Measurements from ENCODE around the gene CLIP2.

CLIP2 gene

DNA sequence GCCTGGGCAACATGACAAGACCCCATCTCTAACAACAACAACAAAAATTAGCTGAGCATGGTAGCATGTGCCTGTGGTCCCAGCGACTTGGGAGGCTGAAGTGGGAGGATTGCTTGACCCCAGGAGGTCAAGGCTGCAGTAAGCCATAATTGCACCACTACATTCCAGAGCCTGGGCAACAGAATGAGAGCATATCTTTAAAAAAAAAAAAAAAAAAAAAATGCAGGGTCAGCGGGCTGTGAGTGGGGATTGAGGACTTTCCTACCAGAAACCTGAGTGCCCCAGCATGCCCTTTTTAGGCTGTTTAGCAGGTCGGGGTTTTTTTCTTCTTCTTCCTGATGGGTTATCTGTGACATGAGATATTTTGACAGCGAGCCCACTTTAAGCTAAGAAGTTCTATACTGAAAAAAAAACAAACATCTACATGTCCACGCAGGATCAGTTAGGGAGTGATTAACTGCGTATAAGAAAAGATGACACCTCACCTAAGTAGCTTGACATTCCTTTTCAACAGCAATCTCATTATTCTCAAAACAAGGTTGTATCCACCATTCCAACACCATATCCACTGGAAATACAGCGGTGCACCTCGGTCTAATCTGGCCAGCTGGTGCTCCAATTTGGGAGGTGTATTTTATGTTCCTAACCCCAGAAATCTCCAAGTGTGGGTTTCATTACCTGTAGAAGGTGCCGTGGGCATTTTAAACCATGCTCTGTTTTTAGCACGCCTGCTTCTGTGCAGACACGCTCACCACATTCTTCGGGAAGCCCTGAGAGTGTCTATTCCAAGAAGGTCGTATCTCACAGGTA, 21.2 kb upstream of the CLIP2 start:
- DNase-seq, result no peak

DNA sequence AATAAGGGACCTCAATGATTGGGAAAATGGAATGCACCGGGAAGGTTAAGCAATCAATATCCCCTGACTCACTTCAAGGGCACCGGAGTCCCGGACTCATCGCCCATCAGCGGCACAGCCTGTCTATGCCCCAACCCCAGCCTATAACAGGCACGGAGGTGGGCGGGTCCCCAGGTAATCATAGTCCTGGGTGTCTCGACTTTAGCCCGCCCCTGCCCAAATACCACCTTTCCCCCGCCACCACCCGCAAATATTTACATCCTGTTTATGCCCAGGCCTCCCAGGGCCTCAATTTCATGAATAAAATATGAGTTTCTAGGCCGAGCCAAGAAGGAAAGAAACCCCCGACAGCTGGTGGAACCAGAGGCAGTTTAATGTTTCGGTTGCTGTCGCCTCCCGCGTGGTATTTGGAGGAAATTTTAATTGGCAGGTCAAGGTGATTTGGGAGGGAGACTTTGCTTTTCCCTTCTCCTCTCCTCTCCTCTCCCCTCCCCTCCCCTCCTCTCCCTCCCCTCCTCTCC, 19.4 kb upstream of the CLIP2 start:
- H3K4me3 ChIP-seq (ENCODE audit: low read depth, low read length), result peak overlapping the region; percentile 77
- DNase-seq, result peak; percentile 65
- TF ChIP-seq, protein P1, sequence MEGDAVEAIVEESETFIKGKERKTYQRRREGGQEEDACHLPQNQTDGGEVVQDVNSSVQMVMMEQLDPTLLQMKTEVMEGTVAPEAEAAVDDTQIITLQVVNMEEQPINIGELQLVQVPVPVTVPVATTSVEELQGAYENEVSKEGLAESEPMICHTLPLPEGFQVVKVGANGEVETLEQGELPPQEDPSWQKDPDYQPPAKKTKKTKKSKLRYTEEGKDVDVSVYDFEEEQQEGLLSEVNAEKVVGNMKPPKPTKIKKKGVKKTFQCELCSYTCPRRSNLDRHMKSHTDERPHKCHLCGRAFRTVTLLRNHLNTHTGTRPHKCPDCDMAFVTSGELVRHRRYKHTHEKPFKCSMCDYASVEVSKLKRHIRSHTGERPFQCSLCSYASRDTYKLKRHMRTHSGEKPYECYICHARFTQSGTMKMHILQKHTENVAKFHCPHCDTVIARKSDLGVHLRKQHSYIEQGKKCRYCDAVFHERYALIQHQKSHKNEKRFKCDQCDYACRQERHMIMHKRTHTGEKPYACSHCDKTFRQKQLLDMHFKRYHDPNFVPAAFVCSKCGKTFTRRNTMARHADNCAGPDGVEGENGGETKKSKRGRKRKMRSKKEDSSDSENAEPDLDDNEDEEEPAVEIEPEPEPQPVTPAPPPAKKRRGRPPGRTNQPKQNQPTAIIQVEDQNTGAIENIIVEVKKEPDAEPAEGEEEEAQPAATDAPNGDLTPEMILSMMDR (IDR thresholded peaks at IDR 0.05; ENCODE audit: low read depth, low read length), result no peak
- no peaks in the 10 kb centered on the region for H3K36me3 ChIP-seq
- no peaks in the 10 kb centered on the region; the same call in 1 of the 2 replicates for H3K9me3 ChIP-seq
- H3K27me3 ChIP-seq, result no peaks in the 10 kb centered on the region
- peaks cover 4% of the 10 kb centered on the region; the same call in 1 of the 2 replicates for H3K4me1 ChIP-seq

More for the DNA sequence above, 21.2 kb upstream of the CLIP2 start:
- Histone ChIP-seq H3K4me1 (peaks cover 4% of the 10 kb centered on the region; the same call in 1 of the 2 replicates), H3K9me3 (no peaks in the 10 kb centered on the region; the same call in 1 of the 2 replicates), H3K4me3 (ENCODE audit: low read depth, low read length) (no peak overlapping the region), H3K27me3 (no peaks in the 10 kb centered on the region), H3K36me3 (no peaks in the 10 kb centered on the region)
- TF ChIP-seq, protein P1 (IDR thresholded peaks at IDR 0.05; ENCODE audit: low read depth, low read length), result no peak

DNA sequence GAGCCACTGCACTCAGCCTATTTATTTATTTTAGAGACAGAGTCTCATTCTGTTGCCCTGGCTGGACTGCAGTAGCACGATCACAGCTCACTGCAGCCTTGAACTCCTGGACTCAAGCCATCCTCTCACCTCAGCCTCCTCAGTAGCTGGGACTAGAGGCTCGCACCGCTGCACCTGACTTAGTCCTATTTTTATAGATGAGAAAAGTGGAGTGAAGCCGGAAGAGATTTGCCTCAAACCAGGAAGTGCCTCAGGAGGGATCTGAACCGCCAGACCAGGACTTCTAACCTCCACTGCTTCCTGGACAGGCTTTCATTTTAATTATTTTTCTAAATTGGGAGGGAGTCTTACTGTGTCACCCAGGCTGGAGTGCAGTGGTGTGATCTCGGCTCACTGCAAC, 17.5 kb upstream of the CLIP2 start:
- H3K4me3 ChIP-seq (ENCODE audit: low read depth, low read length), result no peak overlapping the region

DNA sequence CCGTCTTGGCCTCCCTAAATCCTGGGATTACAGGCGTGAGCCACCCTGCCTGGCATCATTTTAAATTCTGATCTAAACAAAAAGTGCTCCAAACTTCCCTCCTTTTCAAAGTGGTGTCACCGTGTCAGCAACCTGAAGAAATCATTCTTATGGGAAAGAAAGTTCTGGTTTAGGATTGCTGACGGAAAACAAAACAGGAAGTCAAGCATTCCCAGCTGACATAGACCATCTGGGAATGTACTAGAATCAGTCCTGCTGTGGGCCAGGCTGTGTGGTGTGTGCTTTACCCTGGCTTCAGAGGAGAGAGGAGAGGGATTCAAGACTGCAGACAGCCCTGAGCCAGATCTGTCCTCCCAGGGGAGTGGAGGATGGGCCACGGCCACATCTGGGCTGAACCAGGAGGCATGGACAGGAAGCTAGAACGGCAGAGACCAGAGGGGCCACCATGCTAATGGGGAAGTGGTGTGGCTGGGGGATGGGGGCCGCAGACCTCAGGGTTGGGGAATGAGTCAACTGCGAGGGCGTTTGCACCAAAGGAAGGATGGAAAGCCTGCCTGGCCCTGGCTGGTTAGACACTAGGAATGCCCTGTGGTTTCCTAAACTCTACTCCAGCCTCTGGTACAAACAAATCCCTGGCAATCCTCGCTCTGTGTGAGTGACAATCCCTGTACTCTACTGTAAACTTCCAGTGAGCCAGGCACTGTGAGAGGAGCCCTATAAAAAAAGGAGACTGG, 16.7 kb upstream of the CLIP2 start:
- peaks cover 8% of the 10 kb centered on the region for H3K4me1 ChIP-seq
- no peaks in the 10 kb centered on the region for H3K27me3 ChIP-seq
- peak; percentile 92 for DNase-seq
- H3K9me3 ChIP-seq, result no peaks in the 10 kb centered on the region
- H3K36me3 ChIP-seq, result no peaks in the 10 kb centered on the region
- TF ChIP-seq, protein P1 (IDR thresholded peaks at IDR 0.05; ENCODE audit: low read depth, low read length), result no peak
- no peak overlapping the region for H3K4me3 ChIP-seq (ENCODE audit: low read depth, low read length)

More for the DNA sequence above, 17.5 kb upstream of the CLIP2 start:
- H3K9me3 ChIP-seq, result no peaks in the 10 kb centered on the region
- H3K27me3 ChIP-seq, result no peaks in the 10 kb centered on the region
- peaks cover 8% of the 10 kb centered on the region for H3K4me1 ChIP-seq
- DNase-seq, result no peak
- H3K36me3 ChIP-seq, result no peaks in the 10 kb centered on the region
- TF ChIP-seq, protein P1 (IDR thresholded peaks at IDR 0.05; ENCODE audit: low read depth, low read length), result no peak

DNA sequence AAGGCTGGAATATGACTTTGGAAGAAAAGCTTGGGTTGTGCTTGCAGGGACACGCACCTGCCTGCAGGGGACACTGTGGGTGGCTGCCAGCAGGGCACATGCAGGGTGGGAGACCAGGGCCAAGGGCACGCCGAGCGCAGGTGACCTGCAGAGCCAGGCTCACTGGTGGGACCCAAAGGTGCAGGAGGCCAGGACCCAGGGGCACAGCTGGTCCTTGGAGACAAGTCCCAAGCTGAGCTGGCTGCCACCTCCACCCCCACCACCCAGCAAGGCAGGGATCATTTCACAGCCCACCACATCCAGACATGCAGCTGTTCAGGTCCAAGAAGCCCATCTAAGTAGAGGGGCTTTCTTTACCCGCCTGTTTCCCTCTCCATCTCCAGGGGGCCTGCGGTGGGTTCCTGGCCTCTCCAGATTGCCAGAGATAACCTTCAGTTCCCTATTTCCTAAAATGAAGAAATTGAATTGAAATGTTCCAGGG, 13.8 kb upstream of the CLIP2 start:
- TF ChIP-seq, protein P1 (IDR thresholded peaks at IDR 0.05; ENCODE audit: low read depth, low read length), result peak; percentile 79
- peak; percentile 64 for DNase-seq
- Histone ChIP-seq H3K36me3 (no peaks in the 10 kb centered on the region), H3K4me3 (ENCODE audit: low read depth, low read length) (no peak overlapping the region), H3K4me1 (peaks cover 12% of the 10 kb centered on the region), H3K27me3 (no peaks in the 10 kb centered on the region), H3K9me3 (no peaks in the 10 kb centered on the region)
